HepG2 (cell line): ENCODE measurements around the gene FBXO24. TPM values are rescaled to one million over a fixed set of nuclear protein-coding genes. Genes with fewer than 3 reads are reported as not detected.

ENCODE experiments used
- KIAA2018 ChIP-seq: sonication (generic); formaldehyde crosslinking; IDR thresholded peaks from 2 replicates; pipeline ENCODE4 v1.5.0; 2020; ENCODE audit warnings: mild to moderate bottlenecking, missing genetic modification reagents, borderline replicate concordance
- polyA plus RNA-seq, 8 experiments: library from polyadenylated mRNA; depleted of rRNA in 3 of 8; stranded (reverse) in 7 of 8; unstranded in 1 of 8; fragments of >200 nt; fragmentation: Illumina TruSeq in 4 of 8; extraction: Trizol in 4 of 8; gene quantifications; 2 replicates each; pipeline versions ENCODE4 v1.2.1 to v1.2.3, GENCODE V29; 2011 to 2016; ENCODE audit warnings: low read depth in 4 of 8, missing spikeins in 1 of 8, mixed read lengths in 1 of 8; ENCODE audit not compliant: insufficient read depth in 1 of 8
- total RNA-seq, 5 experiments: library from RNA; depleted of rRNA; stranded (reverse); fragments of >200 nt; fragmentation: Illumina TruSeq; extraction: Trizol; gene quantifications; 2 replicates each; pipeline ENCODE4 v1.2.3, GENCODE V29; 2016; ENCODE audit warnings: low read depth in 1 of 5
- TF ChIP-seq, protein P1 (sequence below): sonication (generic); formaldehyde crosslinking; IDR thresholded peaks from 2 replicates; pipeline ENCODE4 v1.4.0; 2020; ENCODE audit warnings: missing genetic modification reagents, borderline replicate concordance

The FBXO24 gene
- total and polyA plus RNA-seq, 2 of the 13 experiments (the other 11 are each of a cell fraction or from before 2014, with no cell fraction given), result 0.20 to 0.55 TPM

GRCh38 chr7:100565133-100565571, 21.0 kb upstream of the FBXO24 start (continued):
- TF ChIP-seq, protein P1, sequence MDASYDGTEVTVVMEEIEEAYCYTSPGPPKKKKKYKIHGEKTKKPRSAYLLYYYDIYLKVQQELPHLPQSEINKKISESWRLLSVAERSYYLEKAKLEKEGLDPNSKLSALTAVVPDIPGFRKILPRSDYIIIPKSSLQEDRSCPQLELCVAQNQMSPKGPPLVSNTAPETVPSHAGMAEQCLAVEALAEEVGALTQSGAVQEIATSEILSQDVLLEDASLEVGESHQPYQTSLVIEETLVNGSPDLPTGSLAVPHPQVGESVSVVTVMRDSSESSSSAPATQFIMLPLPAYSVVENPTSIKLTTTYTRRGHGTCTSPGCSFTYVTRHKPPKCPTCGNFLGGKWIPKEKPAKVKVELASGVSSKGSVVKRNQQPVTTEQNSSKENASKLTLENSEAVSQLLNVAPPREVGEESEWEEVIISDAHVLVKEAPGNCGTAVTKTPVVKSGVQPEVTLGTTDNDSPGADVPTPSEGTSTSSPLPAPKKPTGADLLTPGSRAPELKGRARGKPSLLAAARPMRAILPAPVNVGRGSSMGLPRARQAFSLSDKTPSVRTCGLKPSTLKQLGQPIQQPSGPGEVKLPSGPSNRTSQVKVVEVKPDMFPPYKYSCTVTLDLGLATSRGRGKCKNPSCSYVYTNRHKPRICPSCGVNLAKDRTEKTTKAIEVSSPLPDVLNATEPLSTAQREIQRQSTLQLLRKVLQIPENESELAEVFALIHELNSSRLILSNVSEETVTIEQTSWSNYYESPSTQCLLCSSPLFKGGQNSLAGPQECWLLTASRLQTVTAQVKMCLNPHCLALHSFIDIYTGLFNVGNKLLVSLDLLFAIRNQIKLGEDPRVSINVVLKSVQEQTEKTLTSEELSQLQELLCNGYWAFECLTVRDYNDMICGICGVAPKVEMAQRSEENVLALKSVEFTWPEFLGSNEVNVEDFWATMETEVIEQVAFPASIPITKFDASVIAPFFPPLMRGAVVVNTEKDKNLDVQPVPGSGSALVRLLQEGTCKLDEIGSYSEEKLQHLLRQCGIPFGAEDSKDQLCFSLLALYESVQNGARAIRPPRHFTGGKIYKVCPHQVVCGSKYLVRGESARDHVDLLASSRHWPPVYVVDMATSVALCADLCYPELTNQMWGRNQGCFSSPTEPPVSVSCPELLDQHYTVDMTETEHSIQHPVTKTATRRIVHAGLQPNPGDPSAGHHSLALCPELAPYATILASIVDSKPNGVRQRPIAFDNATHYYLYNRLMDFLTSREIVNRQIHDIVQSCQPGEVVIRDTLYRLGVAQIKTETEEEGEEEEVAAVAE (CRISPR knock-in tag), result no peak
- no peak for TF ChIP-seq KIAA2018 (CRISPR knock-in tag)
- TF ChIP-seq, all 625 proteins: peak for 3
